SU-DHL-6 (cell line): ENCODE results near the gene BAZ1A.

Experiments used
- H2AFZ ChIP-seq: fragments of 200-600 bp; sonication (generic); 2 replicates; pipeline ENCODE4 v1.6.1; 2014; ENCODE audit warnings: low read depth, mild to moderate bottlenecking, moderate library complexity, mixed read lengths, antibody characterized with exemption, low read length; ENCODE audit not compliant: severe bottlenecking
- H3F3A ChIP-seq: fragments of 200-600 bp; shearing (Covaris generic); 2 replicates; pipeline ENCODE4 v1.6.0; 2016; ENCODE audit warnings: antibody characterized with exemption, mild to moderate bottlenecking; ENCODE audit not compliant: insufficient read depth
- H3K27ac ChIP-seq: fragments of 200-600 bp; sonication (generic); 2 replicates; pipeline ENCODE4 v1.5.1; 2016; ENCODE audit warnings: low read depth, mild to moderate bottlenecking, low read length, moderate library complexity, mixed read lengths
- H3K27me3 ChIP-seq: fragments of 200-600 bp; sonication (generic), shearing (Covaris generic); 2 replicates; pipeline ENCODE4 v1.6.0; 2014; ENCODE audit warnings: mild to moderate bottlenecking, low read length
- H3K36me3 ChIP-seq: fragments of 200-600 bp; sonication (generic); 2 replicates; pipeline ENCODE4 v1.6.1; 2014; ENCODE audit warnings: mild to moderate bottlenecking, low read length, mixed read lengths
- H3K4me2 ChIP-seq: fragments of 300-600, 200-600 bp; shearing (Covaris generic), sonication (generic); 2 replicates; pipeline ENCODE4 v1.6.0; 2014; ENCODE audit warnings: low read length, low read depth, mild to moderate bottlenecking; ENCODE audit not compliant: poor library complexity, severe bottlenecking
- H3K4me3 ChIP-seq: fragments of 200-600 bp; sonication (generic); 2 replicates; pipeline ENCODE4 v1.5.1; 2014; ENCODE audit warnings: antibody characterized with exemption, low read length, mild to moderate bottlenecking, mixed read lengths; ENCODE audit not compliant: insufficient read depth, poor library complexity, severe bottlenecking
- H3K79me2 ChIP-seq: fragments of 200-600 bp; sonication (generic); 2 replicates; pipeline ENCODE4 v1.6.1; 2014; ENCODE audit warnings: mild to moderate bottlenecking, low read length, moderate library complexity; ENCODE audit not compliant: insufficient read depth
- H3K9ac ChIP-seq: fragments of 200-600 bp; sonication (generic); 2 replicates; pipeline ENCODE4 v1.7.0; 2014; ENCODE audit warnings: mild to moderate bottlenecking, low read length
- H3K9me2 ChIP-seq: fragments of 200-600 bp; sonication (generic); replicated peaks from 2 replicates; pipeline ENCODE4 v1.6.1; 2014; ENCODE audit warnings: low read length; ENCODE audit not compliant: insufficient read depth
- H3K9me3 ChIP-seq: fragments of 200-600 bp; sonication (generic); 2 replicates; pipeline ENCODE4 v1.6.1; 2014; ENCODE audit warnings: low read length, mixed read lengths; ENCODE audit not compliant: insufficient read depth
- H4K20me1 ChIP-seq: fragments of 200-600 bp; sonication (generic); 2 replicates; pipeline ENCODE4 v1.6.1; 2014; ENCODE audit warnings: low read depth, mild to moderate bottlenecking, antibody characterized with exemption, low read length, moderate library complexity, mixed read lengths
- CTCF ChIP-seq: fragments of 200-600 bp; sonication (generic); IDR thresholded peaks from one replicate; pipeline ENCODE4 v1.5.1; 2017; ENCODE audit warnings: antibody characterized with exemption, mild to moderate bottlenecking, low read length, moderate library complexity; ENCODE audit not compliant: insufficient read depth, poor library complexity, severe bottlenecking
- EZH2phosphoT487 ChIP-seq: fragments of 200-600 bp; sonication (generic), shearing (Covaris generic); conservative IDR thresholded peaks from 2 replicates; pipeline ENCODE4 v1.6.1; 2018; ENCODE audit warnings: mild to moderate bottlenecking, antibody characterized with exemption, low read length, moderate library complexity, mixed read lengths

The BAZ1A gene

DNA sequence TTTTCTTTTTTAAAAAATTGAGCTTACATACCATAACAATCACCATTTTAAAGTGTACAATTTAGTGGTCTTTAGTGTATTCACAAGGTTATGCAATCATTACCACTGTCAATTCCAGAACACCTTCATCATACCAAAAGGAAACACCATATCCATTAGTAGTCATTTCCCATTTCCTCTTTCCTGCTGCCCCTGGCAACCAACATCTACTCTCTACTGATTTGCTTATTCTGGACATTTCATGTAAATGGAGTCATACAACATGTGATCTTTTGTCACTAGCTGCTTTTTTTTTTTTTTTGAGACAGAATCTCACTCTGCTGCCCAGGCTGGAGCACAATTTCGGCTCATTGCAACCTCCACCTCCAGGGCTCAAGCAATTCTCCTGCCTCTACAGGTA lies 93.9 kb downstream of the BAZ1A start:
- Histone ChIP-seq H2AFZ (no peak overlapping the region), H3K4me2 (no peak overlapping the region), H3K4me3 (no peak overlapping the region), H3K79me2 (no peaks in the 10 kb centered on the region), H3K36me3 (peaks cover 53% of the 10 kb centered on the region), H3K27me3 (no peaks in the 10 kb centered on the region), H4K20me1 (no peaks in the 10 kb centered on the region), H3K27ac (no peak overlapping the region), H3K9me2 (no peaks in the 10 kb centered on the region), H3F3A (peaks cover 18% of the 10 kb centered on the region; the same call in 1 of the 2 replicates), H3K9me3 (no peaks in the 10 kb centered on the region), H3K9ac (no peak overlapping the region)
- no peak for TF ChIP-seq EZH2phosphoT487
- TF ChIP-seq CTCF: no peak

GRCh38 chr14:34780646-34781045 lies 94.5 kb downstream of the BAZ1A start:
- Histone ChIP-seq H3K9ac (no peak overlapping the region), H4K20me1 (no peaks in the 10 kb centered on the region), H3F3A (peaks cover 17% of the 10 kb centered on the region; the same call in 1 of the 2 replicates), H3K4me2 (no peak overlapping the region), H3K27ac (no peak overlapping the region), H3K79me2 (no peaks in the 10 kb centered on the region), H3K9me2 (no peaks in the 10 kb centered on the region), H3K4me3 (no peak overlapping the region), H3K36me3 (peaks cover 52% of the 10 kb centered on the region), H3K27me3 (no peaks in the 10 kb centered on the region), H3K9me3 (no peaks in the 10 kb centered on the region), H2AFZ (no peak overlapping the region)
- no peak for TF ChIP-seq EZH2phosphoT487
- TF ChIP-seq CTCF: no peak

DNA sequence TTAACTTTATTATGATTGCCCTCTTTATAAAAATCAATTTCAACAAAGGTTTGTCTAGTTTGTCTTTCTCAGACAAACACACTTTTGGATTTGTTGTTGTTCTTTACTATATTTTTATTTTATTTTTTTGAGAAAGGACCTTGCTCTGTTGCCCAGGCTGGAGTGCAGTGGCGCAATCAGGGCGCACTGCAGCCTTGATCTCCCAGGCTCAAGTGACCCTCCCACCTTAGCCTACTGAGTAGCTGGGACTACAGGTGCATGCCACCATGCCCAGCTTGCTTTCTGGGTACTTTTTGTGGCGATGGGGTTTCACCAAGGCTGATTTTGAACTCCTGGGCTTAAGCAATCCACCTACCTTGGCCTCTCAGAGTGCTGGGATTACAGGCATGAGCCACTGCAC lies 96.4 kb downstream of the BAZ1A start:
- H3K4me3 ChIP-seq: no peak overlapping the region
- no peaks in the 10 kb centered on the region for H4K20me1 ChIP-seq
- H3K4me2 ChIP-seq: no peak overlapping the region
- no peak overlapping the region for H2AFZ ChIP-seq
- H3K9me3 ChIP-seq: no peaks in the 10 kb centered on the region
- no peaks in the 10 kb centered on the region for H3K79me2 ChIP-seq
- no peak for TF ChIP-seq EZH2phosphoT487
- no peak for TF ChIP-seq CTCF
- no peak overlapping the region for H3K27ac ChIP-seq
- peaks cover 11% of the 10 kb centered on the region; the same call in 1 of the 2 replicates for H3F3A ChIP-seq
- H3K36me3 ChIP-seq: peaks cover 62% of the 10 kb centered on the region
- H3K9me2 ChIP-seq: no peaks in the 10 kb centered on the region
- no peaks in the 10 kb centered on the region for H3K27me3 ChIP-seq
- no peak overlapping the region for H3K9ac ChIP-seq

GRCh38 chr14:34776611-34777010 lies 98.5 kb downstream of the BAZ1A start:
- Histone ChIP-seq H3K4me3 (no peak overlapping the region), H3K4me2 (no peak overlapping the region), H3K79me2 (no peaks in the 10 kb centered on the region), H3K9ac (no peak overlapping the region), H3K27me3 (no peaks in the 10 kb centered on the region), H3K9me3 (no peaks in the 10 kb centered on the region), H3K36me3 (peaks cover 43% of the 10 kb centered on the region), H2AFZ (no peak overlapping the region), H3K9me2 (no peaks in the 10 kb centered on the region), H3K27ac (no peak overlapping the region), H3F3A (peaks cover 11% of the 10 kb centered on the region; the same call in 1 of the 2 replicates), H4K20me1 (no peaks in the 10 kb centered on the region)
- no peak for TF ChIP-seq CTCF
- no peak for TF ChIP-seq EZH2phosphoT487
